GM12878 (cell line): ENCODE measurements around the gene SLC39A8.

Experiments
- CTCF ChIP-seq, 3 experiments: IDR thresholded peaks in 2 of 3; conservative IDR thresholded peaks in 1 of 3; 2 replicates each; pipeline ENCODE4 v1.5.1; 2011; ENCODE audit warnings: low read depth in 3 of 3, low read length in 3 of 3, mild to moderate bottlenecking in 3 of 3, control low read depth in 2 of 3, moderate library complexity in 2 of 3, inconsistent platforms in 1 of 3, mixed read lengths in 1 of 3; ENCODE audit not compliant: control insufficient read depth in 2 of 3, insufficient read depth in 1 of 3; ENCODE audit errors: extremely low read depth in 1 of 3
- FOXK2 ChIP-seq: fragments of 450-650 bp; IDR thresholded peaks from 2 replicates; pipeline ENCODE4 v1.6.1; 2017; ENCODE audit warnings: mild to moderate bottlenecking, moderate library complexity
- JUNB ChIP-seq: IDR thresholded peaks from 2 replicates; pipeline ENCODE4 v1.6.1; 2016; ENCODE audit warnings: antibody characterized with exemption, mild to moderate bottlenecking
- MYC ChIP-seq: IDR thresholded peaks from 2 replicates; pipeline ENCODE4 v1.6.1; 2011; ENCODE audit warnings: mild to moderate bottlenecking, low read length, moderate library complexity, inconsistent platforms; ENCODE audit not compliant: insufficient read depth, insufficient replicate concordance, insufficient read length, severe bottlenecking
- NBN ChIP-seq: fragments of 450-650 bp; IDR thresholded peaks from 2 replicates; pipeline ENCODE4 v1.6.1; 2016
- POLR2A ChIP-seq: IDR thresholded peaks from 2 replicates; pipeline ENCODE4 v1.6.1; 2011; ENCODE audit warnings: low read depth, mild to moderate bottlenecking, low read length
- POLR2AphosphoS2 ChIP-seq: IDR thresholded peaks from 2 replicates; pipeline ENCODE4 v1.6.1; 2011; ENCODE audit warnings: low read depth, mild to moderate bottlenecking, low read length, improper control_type of control experiment, moderate library complexity
- RCOR1 ChIP-seq: conservative IDR thresholded peaks from 2 replicates; pipeline ENCODE4 v1.6.1; 2012; ENCODE audit warnings: low read depth, low read length, improper control_type of control experiment
- SIN3A ChIP-seq: IDR thresholded peaks from 2 replicates; pipeline ENCODE4 v1.6.1; 2012; ENCODE audit warnings: low read depth, low read length, improper control_type of control experiment
- SP1 ChIP-seq: IDR thresholded peaks from one replicate; pipeline ENCODE4 v1.6.1; 2011; ENCODE audit warnings: low read depth, low read length
- STAT3 ChIP-seq: IDR thresholded peaks from 2 replicates; pipeline ENCODE4 v1.6.1; 2011; ENCODE audit warnings: low read depth, low read length, improper control_type of control experiment

- TF ChIP-seq JUNB: no peak
- no peak for TF ChIP-seq MYC
- TF ChIP-seq CTCF (IDR thresholded peaks at IDR 0.05 in 2 of 3, conservative IDR thresholded peaks at IDR 0.05 in 1 of 3; ENCODE audit: control insufficient read depth in 2 of 3, extremely low read depth in 1 of 3, insufficient read depth in 1 of 3, low read depth in 3 of 3, low read length in 3 of 3): no peak
- TF ChIP-seq STAT3: no peak
- no peak for TF ChIP-seq RCOR1
- TF ChIP-seq POLR2AphosphoS2: no peak
- TF ChIP-seq SIN3A: no peak
- no peak for TF ChIP-seq NBN
- TF ChIP-seq POLR2A: no peak
- no peak for TF ChIP-seq SP1
- no peak for TF ChIP-seq FOXK2
Observed at GRCh38 chr4:102321260-102321995, 23.9 kb downstream of the SLC39A8 start.
